GM23338 (cell line): ENCODE data around the gene EMC9. TPM values are rescaled to one million over a fixed set of nuclear protein-coding genes. Genes with fewer than 3 reads are reported as not detected.
A peak's percentile ranks its signal among the peaks of the same experiment; 100 is the strongest.

Experiments used
- ATAC-seq: fragments of 200-7000 bp; cut with Tn5 transposase; 3 replicates; pipeline ENCODE4 v1.9.1; 2020
- DNase-seq: peaks from one replicate; pipeline ENCODE4 v3.0.0-alpha.2; 2015; ENCODE audit warnings: low spot score
- H2AFZ ChIP-seq: fragments of 200-600 bp; sonication (generic); 2 replicates; pipeline ENCODE4 v1.8.0; 2016; ENCODE audit warnings: antibody characterized with exemption, mild to moderate bottlenecking, moderate library complexity
- H3F3A ChIP-seq: fragments of 200-600 bp; sonication (generic); replicated peaks from 2 replicates; pipeline ENCODE4 v1.8.0; 2017; ENCODE audit warnings: antibody characterized with exemption, mixed run types, low read depth
- H3K27ac ChIP-seq: fragments of 200-600 bp; sonication (generic); 2 replicates; pipeline ENCODE4 v1.6.1; 2016; ENCODE audit warnings: low read depth
- H3K27me3 ChIP-seq: fragments of 200-600 bp; sonication (generic); 2 replicates; pipeline ENCODE4 v1.8.0; 2016; ENCODE audit warnings: mild to moderate bottlenecking, mixed run types, moderate library complexity; ENCODE audit not compliant: insufficient read depth
- H3K36me3 ChIP-seq: fragments of 200-600 bp; sonication (generic); 2 replicates; pipeline ENCODE4 v1.8.0; 2016; ENCODE audit warnings: mild to moderate bottlenecking; ENCODE audit not compliant: insufficient read depth
- H3K4me1 ChIP-seq: fragments of 200-600 bp; sonication (generic); 2 replicates; pipeline ENCODE4 v1.8.0; 2016; ENCODE audit warnings: mild to moderate bottlenecking, moderate library complexity; ENCODE audit not compliant: insufficient read depth
- H3K4me2 ChIP-seq: fragments of 200-600 bp; sonication (generic); 2 replicates; pipeline ENCODE4 v1.7.1; 2017; ENCODE audit warnings: mixed run types
- H3K4me3 ChIP-seq: fragments of 200-600 bp; sonication (generic); 2 replicates; pipeline ENCODE4 v1.6.1; 2016; ENCODE audit warnings: mixed run types
- H3K79me2 ChIP-seq: fragments of 200-600 bp; sonication (generic); replicated peaks from 2 replicates; pipeline ENCODE4 v1.8.0; 2017; ENCODE audit warnings: mild to moderate bottlenecking; ENCODE audit not compliant: insufficient read depth
- H3K9me2 ChIP-seq: fragments of 200-600 bp; sonication (generic); 2 replicates; pipeline ENCODE4 v1.8.0; 2017; ENCODE audit not compliant: insufficient read depth
- H4K20me1 ChIP-seq: fragments of 200-600 bp; sonication (generic); replicated peaks from 2 replicates; pipeline ENCODE4 v1.8.0; 2017; ENCODE audit warnings: mild to moderate bottlenecking; ENCODE audit not compliant: insufficient read depth
- H3K27ac Mint-ChIP-seq: 2 replicates; pipeline ENCODE4 v1.8.0; 2020; ENCODE audit warnings: inconsistent platforms, mild to moderate bottlenecking, moderate library complexity, mixed read lengths
- H3K27me3 Mint-ChIP-seq: 3 replicates; pipeline ENCODE4 v1.8.0; 2022; ENCODE audit warnings: low read depth, mild to moderate bottlenecking, moderate library complexity, mixed read lengths, inconsistent platforms; ENCODE audit not compliant: insufficient read depth, poor library complexity
- H3K36me3 Mint-ChIP-seq: 3 replicates; pipeline ENCODE4 v1.8.0; 2021; ENCODE audit warnings: low read depth, mild to moderate bottlenecking, inconsistent platforms, moderate library complexity, mixed read lengths
- H3K4me1 Mint-ChIP-seq: 3 replicates; pipeline ENCODE4 v1.8.0; 2020; ENCODE audit warnings: mild to moderate bottlenecking, inconsistent platforms, mixed read lengths
- H3K4me3 Mint-ChIP-seq: 3 replicates; pipeline ENCODE4 v1.8.0; 2021; ENCODE audit warnings: moderate library complexity, mild to moderate bottlenecking, inconsistent platforms, mixed read lengths
- H3K9me3 Mint-ChIP-seq: 3 replicates; pipeline ENCODE4 v1.8.0; 2020; ENCODE audit warnings: moderate library complexity, mild to moderate bottlenecking, inconsistent platforms, mixed read lengths
- CREB1 ChIP-seq: fragments of 250-450 bp; sonication (Bioruptor Pico); IDR thresholded peaks from 2 replicates; pipeline ENCODE4 v1.5.0; 2020; ENCODE audit warnings: low read depth, mild to moderate bottlenecking, moderate library complexity
- ETS1 ChIP-seq: IDR thresholded peaks from 2 replicates; pipeline ENCODE4 v1.6.1; 2016; ENCODE audit warnings: antibody characterized with exemption
- NANOG ChIP-seq: IDR thresholded peaks from 2 replicates; pipeline ENCODE4 v1.6.1; 2016; ENCODE audit warnings: antibody characterized with exemption, borderline replicate concordance
- POLR2AphosphoS5 ChIP-seq: IDR thresholded peaks from 2 replicates; pipeline ENCODE4 v1.6.1; 2016; ENCODE audit warnings: antibody characterized with exemption, low read depth
- STAT1 ChIP-seq: IDR thresholded peaks from one replicate; pipeline ENCODE4 v1.6.1; 2016; ENCODE audit warnings: antibody characterized with exemption; ENCODE audit not compliant: unreplicated experiment
- ZNF114 ChIP-seq: fragments of 250-450 bp; sonication (Bioruptor Pico); IDR thresholded peaks from 2 replicates; pipeline ENCODE4 v1.5.0; 2020; ENCODE audit warnings: mild to moderate bottlenecking, moderate library complexity
- polyA plus RNA-seq: library from polyadenylated mRNA; unstranded; fragments of >200 nt; fragmentation: Nextera tagmentation; extraction: Ambion mirVana; gene quantifications from 2 replicates; pipeline ENCODE4 v1.2.1, GENCODE V29; 2016
- total RNA-seq: library from RNA; depleted of rRNA; stranded (reverse); fragments of >200 nt; shearing (Covaris generic); gene quantifications from 2 replicates; pipeline ENCODE4 v1.2.3, GENCODE V29; 2014
- TF ChIP-seq, protein P1 (sequence below): fragments of 250-450 bp; sonication (Bioruptor Pico); IDR thresholded peaks from 2 replicates; pipeline ENCODE4 v1.5.0; 2020; ENCODE audit warnings: mild to moderate bottlenecking, moderate library complexity
- TF ChIP-seq, protein P2 (sequence below), 2 experiments: fragments of 200-600 bp in 1 of 2; sonication (generic) in 1 of 2; conservative IDR thresholded peaks; 2 replicates each; pipeline versions ENCODE4 v1.5.1 to v1.6.1; 2016 to 2017; ENCODE audit warnings: antibody characterized with exemption in 2 of 2, low read depth in 2 of 2, mild to moderate bottlenecking in 2 of 2, moderate library complexity in 1 of 2
- TF ChIP-seq, protein P3 (sequence below): IDR thresholded peaks from one replicate; pipeline ENCODE4 v1.6.1; 2018; ENCODE audit warnings: antibody characterized with exemption; ENCODE audit not compliant: unreplicated experiment

Gene EMC9
- total and polyA plus RNA-seq, 2 experiments from 2014 or later = 30.0 to 64.2 TPM

DNA sequence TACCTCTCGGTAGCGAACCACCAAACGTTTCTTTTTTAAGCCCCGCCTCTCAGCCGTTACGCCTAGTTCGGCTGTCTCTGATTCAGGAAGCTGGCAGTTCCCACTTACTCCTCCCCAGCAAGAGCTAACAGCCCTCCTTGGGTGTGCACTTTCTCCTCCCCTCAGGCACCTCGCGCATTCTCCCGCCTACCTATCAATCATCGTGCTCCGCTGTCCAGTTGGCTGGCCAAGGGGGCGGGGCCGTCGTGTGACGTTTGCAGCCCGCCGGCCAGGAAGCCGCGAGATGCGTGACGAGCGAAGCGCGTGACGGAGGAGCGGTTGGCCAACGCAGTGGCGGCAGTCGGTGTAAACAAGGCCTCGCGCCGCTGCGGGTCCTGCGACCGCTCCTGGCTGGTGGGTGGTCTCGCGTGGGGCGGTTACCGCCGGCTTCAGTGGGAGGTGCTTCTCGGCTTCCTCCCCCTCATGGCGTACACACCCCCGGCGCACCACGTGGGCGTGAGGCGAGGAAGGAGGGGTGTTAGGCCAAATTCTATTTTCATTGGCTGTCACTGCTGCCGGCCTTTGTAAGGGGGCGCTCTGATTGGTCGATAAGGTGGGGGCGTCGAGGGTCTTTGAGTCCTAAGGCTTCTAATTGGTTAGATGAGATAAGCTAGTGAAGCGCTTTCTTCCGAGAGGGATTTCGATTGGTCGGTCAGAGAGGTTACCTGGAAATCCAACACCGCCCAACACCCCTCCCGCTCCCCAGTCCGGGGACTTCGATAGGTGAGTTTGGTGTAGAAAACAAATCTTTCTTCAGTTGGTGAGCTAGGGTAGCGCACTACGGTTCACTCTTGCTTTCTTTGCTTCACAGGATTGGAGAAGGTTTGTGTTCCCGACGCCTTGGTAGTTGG lies 26.6 kb downstream of the EMC9 start, which contains the start of the genes DCAF11 and NRL:
DCAF11 (plus strand) TSS at position 246 of the 890 bp plus-strand sequence. CDS start 818 bp downstream, outside the sequence.
NRL (minus strand) TSS at position 418 of the 890 bp plus-strand sequence. CDS start 32,101 bp downstream, outside the sequence.
- Histone ChIP-seq H4K20me1 (no peaks in the 10 kb centered on the region; the same call in none of the 2 replicates), H3K27ac (peak within 1 kb of the TSS; percentile 94), H3K4me2 (peak within 1 kb of the TSS; percentile 96), H3F3A (peaks cover 6% of the 10 kb centered on the region; the same call in 1 of the 2 replicates), H3K9me2 (no peaks in the 10 kb centered on the region), H3K4me3 (peak within 1 kb of the TSS; percentile 77), H3K4me1 (peaks cover 6% of the 10 kb centered on the region), H3K79me2 (peaks cover 11% of the 10 kb centered on the region), H2AFZ (peak within 1 kb of the TSS; percentile 95), H3K36me3 (peaks cover 15% of the 10 kb centered on the region; the same call in 1 of the 2 replicates), H3K27me3 (no peaks in the 10 kb centered on the region)
- Mint-ChIP-seq H3K4me3 (peak within 1 kb of the TSS; percentile 93), H3K27ac (peak within 1 kb of the TSS; percentile 99), H3K9me3 (peaks cover 3% of the 10 kb centered on the region; the same call in 1 of the 3 replicates), H3K27me3 (peaks cover 23% of the 10 kb centered on the region), H3K4me1 (peaks cover 16% of the 10 kb centered on the region), H3K36me3 (peaks cover 28% of the 10 kb centered on the region)
- ATAC-seq = peak; percentile 84
- peak; percentile 100 for DNase-seq
- TF ChIP-seq, protein P1, sequence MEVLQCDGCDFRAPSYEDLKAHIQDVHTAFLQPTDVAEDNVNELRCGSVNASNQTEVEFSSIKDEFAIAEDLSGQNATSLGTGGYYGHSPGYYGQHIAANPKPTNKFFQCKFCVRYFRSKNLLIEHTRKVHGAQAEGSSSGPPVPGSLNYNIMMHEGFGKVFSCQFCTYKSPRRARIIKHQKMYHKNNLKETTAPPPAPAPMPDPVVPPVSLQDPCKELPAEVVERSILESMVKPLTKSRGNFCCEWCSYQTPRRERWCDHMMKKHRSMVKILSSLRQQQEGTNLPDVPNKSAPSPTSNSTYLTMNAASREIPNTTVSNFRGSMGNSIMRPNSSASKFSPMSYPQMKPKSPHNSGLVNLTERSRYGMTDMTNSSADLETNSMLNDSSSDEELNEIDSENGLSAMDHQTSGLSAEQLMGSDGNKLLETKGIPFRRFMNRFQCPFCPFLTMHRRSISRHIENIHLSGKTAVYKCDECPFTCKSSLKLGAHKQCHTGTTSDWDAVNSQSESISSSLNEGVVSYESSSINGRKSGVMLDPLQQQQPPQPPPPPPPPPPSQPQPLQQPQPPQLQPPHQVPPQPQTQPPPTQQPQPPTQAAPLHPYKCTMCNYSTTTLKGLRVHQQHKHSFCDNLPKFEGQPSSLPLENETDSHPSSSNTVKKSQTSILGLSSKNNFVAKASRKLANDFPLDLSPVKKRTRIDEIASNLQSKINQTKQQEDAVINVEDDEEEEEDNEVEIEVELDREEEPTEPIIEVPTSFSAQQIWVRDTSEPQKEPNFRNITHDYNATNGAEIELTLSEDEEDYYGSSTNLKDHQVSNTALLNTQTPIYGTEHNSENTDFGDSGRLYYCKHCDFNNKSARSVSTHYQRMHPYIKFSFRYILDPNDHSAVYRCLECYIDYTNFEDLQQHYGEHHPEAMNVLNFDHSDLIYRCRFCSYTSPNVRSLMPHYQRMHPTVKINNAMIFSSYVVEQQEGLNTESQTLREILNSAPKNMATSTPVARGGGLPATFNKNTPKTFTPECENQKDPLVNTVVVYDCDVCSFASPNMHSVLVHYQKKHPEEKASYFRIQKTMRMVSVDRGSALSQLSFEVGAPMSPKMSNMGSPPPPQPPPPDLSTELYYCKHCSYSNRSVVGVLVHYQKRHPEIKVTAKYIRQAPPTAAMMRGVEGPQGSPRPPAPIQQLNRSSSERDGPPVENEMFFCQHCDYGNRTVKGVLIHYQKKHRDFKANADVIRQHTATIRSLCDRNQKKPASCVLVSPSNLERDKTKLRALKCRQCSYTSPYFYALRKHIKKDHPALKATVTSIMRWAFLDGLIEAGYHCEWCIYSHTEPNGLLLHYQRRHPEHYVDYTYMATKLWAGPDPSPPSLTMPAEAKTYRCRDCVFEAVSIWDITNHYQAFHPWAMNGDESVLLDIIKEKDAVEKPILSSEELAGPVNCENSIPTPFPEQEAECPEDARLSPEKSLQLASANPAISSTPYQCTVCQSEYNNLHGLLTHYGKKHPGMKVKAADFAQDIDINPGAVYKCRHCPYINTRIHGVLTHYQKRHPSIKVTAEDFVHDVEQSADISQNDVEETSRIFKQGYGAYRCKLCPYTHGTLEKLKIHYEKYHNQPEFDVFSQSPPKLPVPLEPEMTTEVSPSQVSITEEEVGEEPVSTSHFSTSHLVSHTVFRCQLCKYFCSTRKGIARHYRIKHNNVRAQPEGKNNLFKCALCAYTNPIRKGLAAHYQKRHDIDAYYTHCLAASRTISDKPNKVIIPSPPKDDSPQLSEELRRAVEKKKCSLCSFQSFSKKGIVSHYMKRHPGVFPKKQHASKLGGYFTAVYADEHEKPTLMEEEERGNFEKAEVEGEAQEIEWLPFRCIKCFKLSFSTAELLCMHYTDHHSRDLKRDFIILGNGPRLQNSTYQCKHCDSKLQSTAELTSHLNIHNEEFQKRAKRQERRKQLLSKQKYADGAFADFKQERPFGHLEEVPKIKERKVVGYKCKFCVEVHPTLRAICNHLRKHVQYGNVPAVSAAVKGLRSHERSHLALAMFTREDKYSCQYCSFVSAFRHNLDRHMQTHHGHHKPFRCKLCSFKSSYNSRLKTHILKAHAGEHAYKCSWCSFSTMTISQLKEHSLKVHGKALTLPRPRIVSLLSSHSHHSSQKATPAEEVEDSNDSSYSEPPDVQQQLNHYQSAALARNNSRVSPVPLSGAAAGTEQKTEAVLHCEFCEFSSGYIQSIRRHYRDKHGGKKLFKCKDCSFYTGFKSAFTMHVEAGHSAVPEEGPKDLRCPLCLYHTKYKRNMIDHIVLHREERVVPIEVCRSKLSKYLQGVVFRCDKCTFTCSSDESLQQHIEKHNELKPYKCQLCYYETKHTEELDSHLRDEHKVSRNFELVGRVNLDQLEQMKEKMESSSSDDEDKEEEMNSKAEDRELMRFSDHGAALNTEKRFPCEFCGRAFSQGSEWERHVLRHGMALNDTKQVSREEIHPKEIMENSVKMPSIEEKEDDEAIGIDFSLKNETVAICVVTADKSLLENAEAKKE (CRISPR knock-in tag) = no peak
- TF ChIP-seq NANOG = no peak
- TF ChIP-seq POLR2AphosphoS5 = peak; percentile 55
- TF ChIP-seq, protein P2, sequence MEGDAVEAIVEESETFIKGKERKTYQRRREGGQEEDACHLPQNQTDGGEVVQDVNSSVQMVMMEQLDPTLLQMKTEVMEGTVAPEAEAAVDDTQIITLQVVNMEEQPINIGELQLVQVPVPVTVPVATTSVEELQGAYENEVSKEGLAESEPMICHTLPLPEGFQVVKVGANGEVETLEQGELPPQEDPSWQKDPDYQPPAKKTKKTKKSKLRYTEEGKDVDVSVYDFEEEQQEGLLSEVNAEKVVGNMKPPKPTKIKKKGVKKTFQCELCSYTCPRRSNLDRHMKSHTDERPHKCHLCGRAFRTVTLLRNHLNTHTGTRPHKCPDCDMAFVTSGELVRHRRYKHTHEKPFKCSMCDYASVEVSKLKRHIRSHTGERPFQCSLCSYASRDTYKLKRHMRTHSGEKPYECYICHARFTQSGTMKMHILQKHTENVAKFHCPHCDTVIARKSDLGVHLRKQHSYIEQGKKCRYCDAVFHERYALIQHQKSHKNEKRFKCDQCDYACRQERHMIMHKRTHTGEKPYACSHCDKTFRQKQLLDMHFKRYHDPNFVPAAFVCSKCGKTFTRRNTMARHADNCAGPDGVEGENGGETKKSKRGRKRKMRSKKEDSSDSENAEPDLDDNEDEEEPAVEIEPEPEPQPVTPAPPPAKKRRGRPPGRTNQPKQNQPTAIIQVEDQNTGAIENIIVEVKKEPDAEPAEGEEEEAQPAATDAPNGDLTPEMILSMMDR (conservative IDR thresholded peaks at IDR 0.05; ENCODE audit: low read depth in 2 of 2) = no peak
- TF ChIP-seq, protein P3, sequence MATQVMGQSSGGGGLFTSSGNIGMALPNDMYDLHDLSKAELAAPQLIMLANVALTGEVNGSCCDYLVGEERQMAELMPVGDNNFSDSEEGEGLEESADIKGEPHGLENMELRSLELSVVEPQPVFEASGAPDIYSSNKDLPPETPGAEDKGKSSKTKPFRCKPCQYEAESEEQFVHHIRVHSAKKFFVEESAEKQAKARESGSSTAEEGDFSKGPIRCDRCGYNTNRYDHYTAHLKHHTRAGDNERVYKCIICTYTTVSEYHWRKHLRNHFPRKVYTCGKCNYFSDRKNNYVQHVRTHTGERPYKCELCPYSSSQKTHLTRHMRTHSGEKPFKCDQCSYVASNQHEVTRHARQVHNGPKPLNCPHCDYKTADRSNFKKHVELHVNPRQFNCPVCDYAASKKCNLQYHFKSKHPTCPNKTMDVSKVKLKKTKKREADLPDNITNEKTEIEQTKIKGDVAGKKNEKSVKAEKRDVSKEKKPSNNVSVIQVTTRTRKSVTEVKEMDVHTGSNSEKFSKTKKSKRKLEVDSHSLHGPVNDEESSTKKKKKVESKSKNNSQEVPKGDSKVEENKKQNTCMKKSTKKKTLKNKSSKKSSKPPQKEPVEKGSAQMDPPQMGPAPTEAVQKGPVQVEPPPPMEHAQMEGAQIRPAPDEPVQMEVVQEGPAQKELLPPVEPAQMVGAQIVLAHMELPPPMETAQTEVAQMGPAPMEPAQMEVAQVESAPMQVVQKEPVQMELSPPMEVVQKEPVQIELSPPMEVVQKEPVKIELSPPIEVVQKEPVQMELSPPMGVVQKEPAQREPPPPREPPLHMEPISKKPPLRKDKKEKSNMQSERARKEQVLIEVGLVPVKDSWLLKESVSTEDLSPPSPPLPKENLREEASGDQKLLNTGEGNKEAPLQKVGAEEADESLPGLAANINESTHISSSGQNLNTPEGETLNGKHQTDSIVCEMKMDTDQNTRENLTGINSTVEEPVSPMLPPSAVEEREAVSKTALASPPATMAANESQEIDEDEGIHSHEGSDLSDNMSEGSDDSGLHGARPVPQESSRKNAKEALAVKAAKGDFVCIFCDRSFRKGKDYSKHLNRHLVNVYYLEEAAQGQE = no peak
- TF ChIP-seq ETS1 = peak; percentile 35; the same call in 1 of the 2 replicates
- no peak for TF ChIP-seq STAT1
- TF ChIP-seq CREB1 (CRISPR knock-in tag) = peak; percentile 92
- no peak for TF ChIP-seq ZNF114
